ENCODE measurements around the gene TPCN2.

The TPCN2 gene

DNA sequence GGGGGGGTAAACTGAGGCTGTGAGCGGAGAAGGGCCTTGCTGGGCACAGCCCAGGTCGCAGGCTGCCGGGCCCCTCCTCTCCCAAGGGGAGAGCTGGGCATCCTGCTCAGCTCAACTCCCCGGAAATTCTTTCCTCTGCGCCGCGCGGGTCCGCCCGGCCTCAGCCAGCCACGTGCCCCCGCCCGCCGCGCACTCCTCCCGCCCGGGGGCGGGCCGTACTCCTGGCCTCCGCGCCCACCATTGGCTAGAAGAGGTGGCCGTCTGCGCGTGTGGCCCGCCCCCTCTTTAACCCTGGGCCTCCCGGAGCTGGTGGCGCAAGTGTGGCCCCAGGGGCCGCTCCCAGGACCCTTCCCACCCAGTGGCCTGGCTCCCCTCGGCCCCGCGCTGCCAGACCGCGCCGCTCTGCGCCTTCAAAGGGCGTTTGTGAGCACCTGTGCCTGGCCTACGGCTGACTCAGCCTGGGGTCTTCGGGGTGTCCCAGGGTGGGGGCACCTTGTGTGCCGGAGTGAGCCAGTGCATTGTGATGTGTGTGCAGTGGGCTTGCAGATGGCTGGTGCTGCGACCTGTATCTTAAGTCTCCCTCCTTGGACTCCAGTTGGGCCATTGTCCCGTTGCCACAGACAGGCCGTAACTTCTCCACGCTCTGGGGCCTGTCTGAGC lies 37.6 kb upstream of the TPCN2 start:
- no peak for DNase-seq

DNA sequence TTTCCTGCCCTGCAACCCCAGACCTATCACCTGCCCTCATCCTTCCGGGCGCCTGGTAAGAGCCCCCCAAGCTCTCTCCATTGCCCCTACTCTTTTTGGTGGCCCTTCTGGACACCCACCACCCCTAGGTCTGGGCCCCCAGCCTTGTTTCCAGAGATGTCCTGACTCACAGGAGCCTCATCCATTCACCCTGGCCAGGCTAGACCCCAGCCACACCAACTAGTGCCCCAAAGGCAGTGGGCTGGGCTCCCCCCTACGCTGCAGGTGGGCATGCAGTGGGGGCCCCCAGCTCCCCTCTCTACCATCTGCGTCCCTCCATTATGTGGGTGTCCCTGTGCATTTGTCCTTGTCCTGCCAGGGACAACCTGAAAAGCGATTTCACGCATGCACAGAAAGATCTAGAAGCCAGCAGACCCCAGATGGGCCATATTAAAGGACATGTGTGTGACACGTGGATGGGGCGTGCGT lies 37.1 kb upstream of the TPCN2 start:
- no peak for DNase-seq

DNA sequence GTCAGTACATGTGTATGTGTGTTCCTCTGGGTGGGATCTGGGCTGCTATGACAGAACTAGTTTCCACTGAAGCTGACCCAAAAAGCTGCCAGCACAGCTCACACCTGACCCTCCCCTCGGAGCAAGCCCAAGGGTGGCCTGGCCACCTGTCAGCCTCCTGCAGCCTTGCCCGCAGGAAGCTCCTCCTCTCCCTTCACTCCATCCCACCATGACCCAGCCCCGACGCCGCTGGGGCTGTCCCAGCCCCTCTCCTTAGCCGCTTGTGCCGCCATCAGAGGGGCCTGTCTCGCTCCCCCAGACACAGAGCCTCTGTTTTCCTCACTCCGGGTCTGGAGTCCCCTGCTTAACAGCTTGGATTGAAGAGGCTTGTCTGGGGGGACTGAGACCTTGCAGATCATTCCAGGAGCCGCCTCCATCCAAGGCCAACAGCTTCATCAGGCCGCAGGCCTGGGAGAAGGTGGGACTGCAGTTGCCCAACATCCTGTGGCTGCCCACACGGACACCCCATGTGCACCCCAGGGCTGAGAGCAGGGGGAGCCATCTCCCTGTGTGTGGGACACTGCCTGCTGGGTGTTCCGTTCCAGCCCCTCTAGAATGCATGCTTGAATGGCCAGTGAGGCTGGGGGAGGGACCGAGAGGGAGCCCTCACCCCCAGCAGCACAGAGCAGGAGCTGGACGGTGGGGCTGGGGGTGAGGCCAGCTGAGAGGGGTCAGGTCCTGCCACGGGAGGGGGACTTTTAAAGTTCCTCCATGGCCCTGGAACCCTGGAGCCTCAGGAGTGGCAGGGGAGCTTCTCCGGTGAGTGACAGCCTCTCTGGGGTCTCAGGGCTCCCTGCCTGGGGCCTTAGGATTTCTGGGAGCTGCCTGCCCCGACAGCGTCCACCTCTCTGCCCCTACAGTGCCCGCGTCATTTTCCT lies 36.4 kb upstream of the TPCN2 start:
- DNase-seq, result no peak

DNA sequence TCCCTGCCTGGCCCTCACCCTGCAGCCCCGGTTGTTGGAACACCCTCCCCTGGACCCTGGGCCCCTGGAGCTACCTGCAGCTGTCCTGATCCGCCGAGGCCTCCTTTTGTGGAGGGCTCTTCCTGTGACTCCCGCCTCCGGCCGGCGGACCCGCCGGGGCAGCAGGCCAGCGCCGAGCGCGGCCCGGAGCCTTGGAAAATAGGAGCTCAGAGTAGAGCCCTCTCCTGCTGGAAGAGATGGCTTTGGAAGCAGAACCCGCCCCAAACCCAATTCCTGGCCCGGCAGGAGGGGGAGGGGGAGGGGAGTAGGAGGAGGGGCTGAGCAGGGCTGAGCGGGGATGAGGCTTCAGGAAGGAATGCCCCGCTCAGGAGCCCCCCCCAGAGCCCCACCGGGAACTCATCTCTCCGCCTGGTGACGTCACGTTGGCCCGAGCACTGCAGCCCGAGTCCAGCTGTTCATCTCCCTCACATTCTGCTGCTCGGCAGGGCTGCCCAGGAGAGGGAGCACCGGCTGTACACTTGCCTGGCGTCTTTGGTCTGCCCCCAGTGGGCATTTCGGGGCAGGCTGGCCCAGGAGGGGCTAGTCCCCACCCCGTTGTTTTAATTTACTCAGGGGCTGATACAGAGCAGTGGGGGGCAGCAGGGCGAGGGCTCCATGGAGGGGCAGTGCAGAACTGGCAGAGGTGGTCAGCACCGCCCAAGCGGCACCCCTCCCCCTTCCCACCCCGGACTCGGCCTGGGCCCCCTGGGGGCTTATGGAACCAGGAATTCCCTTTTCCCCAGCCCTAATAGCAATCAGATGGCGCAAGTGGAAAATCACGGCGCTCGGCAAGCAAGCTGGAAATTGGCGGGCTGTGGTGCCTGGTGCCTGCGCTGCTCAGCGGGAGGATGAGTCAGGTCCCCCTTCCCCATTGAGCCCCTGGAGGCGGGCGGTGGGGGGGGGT lies 35.5 kb upstream of the TPCN2 start, which contains the start of gene MRGPRF:
Gene MRGPRF (minus strand): TSS at position 238 of the 943 bp plus-strand sequence. CDS start 3,345 bp downstream, outside the sequence.
- no peak for DNase-seq

DNA sequence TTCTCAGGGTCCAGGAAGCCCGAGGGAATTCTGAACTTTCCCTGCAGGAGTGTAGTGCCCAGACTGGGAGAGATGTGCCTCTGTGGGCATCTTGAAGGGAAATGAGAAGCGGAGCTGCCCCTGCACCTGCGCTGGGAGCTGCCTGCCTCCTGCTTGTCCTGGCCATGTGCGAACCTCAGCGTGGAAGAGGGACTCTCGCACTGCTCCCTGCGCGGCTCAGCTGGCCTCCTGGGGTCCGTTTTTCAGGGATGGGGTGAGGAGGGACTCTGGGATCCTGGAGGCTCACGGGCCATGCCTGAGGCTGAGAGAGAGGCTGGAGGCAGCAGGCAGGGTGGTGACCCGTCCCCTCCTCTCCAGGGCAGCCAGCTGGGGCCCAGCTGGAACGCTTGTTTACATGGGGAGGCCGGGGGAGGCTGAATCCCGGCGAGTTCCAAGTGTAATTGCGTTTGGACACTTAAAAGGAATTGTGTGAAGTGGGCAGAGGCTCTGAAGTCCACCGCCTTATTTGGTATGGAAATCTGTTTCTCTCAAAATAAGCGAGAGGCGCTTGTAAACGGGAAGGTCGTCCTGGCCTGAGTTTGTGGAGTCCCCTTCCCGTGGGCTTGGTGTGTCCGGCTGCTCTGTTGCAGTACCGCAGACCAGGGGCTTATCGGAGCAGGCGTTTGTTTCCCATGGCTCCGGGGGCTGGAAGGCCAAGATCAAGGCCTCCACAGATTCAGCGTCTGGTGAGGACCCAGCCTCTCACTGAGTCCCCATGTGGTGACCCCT lies 34.5 kb upstream of the TPCN2 start:
- no peak for DNase-seq

DNA sequence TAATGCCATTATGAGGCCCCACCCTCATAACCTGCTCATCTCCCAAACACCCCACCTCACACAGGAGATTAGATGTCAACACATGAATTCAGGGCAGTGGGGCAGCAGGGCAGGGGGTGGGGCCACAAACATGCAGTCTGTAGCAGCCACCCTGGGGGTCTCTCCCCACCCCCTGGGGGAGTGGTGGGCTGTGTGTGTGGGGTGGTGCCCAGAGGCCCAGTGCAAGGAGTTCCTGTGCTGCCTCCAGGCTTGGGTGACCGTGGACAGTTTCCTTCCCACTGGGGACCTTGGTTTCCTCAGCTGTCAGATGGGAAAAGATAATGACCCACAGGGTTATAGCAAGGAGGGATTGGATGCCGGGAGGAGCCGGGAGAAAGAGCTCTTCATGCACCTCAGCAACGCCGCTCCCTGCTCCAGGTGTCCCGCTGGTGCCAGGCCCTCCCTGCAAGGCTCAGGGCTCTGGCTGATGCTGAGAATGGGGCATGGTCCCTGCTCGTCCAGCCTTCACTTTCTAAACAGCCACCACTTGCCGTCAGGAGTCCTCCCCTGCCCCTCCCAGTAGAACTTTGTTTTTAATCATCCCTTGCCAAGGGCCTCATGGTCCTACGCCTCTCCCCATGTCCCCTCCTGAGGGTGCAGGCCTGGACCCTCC lies 33.7 kb upstream of the TPCN2 start:
- no peak for DNase-seq

DNA sequence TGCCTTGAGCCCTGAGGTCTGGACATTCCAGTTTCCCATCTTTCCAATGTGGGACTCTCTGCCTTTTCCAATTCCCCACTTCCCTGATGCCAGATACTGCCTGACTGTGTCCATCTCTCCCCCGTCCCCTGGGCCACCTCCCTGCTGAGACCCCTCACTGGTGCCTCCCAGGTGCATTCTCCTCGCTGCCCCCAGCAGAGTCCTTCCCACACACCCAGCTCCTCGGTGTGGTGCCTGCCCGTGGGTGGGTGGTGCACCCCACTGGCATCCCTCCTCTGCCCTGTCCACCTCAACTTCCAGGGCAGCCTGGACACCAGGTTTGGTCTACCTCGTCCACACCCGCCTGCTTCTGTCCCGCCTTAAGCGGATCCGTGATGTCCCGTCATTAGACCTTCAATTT lies 30.8 kb upstream of the TPCN2 start:
- no peak for DNase-seq

DNA sequence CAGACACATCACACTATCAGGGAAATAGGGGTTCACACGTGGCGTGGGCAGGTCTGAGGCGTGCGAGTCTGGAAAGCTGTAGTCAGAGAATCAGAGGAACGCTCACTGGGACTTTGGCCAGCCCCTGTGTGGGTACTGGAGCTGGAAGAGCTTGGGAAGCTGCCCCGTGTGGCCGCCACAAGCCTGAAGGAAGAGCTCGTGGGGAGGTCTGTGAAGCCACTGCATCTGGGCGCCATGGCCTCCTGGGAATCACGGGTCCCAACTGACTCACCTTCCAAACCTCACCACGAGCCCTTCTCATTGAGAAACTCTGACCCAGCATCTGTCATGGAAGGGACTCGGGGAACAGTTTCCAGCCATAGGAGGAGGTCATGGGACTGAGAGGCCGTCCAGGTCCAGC lies 29.8 kb upstream of the TPCN2 start:
- DNase-seq, result no peak

DNA sequence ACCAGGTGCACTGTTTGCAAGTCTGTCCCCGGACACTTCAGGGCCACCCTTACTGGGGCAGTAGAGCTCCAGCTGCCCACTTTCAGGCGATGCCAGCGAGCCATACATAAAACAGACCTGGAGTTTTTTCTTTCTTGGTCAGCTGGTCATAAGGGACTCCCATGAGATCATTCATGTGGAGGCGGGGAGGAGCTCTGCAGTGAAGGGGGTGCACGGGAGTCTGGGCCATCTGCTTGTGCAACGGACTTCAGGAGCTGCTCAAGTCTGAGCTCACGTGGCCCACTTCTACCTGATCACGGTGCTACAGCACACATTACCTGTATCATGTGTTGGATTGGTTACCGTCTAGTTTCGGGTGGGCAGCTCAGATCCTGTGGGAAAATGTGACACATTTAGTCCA lies 26.5 kb upstream of the TPCN2 start:
- no peak for DNase-seq

DNA sequence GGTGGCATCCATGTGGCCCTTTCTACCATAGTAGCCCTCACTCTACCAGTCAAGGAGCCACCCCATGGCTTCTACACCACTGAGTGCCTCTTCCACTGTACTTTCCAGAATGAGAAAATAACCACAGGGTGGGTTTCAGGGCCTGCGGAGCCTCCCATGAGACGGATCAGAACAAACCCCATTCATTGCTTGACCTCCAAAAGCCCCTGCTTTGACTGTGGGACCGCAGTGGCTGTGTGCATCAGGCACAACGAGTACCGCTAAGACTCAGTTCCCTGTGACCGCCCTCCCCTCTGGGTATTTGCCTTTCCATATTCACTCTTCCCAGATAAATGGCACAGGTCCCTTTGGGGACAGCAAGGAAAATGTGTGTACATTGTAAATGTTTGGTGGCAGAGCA lies 24.2 kb upstream of the TPCN2 start:
- DNase-seq, result no peak

DNA sequence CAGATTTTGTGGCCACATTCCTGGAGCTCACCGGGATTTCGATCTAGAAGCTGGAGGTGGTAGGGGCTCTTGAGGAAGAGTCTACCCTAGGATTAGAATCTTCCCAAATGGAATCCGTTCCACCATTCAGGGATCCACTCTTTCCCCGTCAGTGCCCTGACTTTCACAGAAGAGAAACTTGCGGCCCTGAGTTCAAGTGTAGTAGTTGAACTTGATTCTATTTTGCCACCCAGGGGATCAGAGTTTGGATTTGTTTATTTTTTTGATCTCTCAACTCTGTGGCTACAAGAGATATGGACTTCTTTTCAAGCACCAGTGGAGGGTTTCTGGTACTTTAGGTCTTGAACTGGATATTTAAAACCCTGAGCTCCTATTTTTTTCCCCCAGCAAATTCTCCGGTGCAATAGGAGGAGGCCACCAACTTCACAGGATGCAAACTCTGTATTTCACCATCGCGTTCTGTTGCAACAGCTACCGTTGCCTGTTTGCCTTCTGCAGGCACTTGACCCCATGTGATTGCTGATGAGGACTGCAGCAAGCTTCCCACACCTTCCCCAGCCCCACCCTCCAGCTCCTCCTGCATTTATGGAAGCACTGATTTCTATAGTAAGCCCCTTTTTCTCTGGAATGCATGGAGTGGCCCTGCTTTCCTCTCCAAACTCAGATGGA lies 20.9 kb upstream of the TPCN2 start:
- DNase-seq, result no peak

DNA sequence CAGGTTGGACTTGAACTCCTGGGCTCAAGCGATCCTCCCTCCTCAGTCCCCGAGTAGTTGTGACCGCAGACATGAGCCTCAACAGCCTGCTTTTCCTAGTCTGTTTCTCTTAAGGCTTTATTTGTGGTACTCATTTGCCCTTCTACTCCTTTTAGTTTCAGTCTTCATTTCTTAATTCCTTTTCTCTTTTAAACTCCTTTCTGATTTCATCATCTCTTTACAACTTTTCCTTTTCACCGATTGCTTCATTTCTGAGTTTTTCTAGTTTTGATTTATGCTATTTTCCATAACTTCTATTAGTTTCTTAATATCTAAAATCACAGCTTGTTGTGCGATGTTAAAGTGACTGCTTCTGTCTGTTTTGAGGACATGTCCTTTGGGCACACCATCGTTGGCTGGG lies 18.4 kb upstream of the TPCN2 start:
- no peak for DNase-seq

DNA sequence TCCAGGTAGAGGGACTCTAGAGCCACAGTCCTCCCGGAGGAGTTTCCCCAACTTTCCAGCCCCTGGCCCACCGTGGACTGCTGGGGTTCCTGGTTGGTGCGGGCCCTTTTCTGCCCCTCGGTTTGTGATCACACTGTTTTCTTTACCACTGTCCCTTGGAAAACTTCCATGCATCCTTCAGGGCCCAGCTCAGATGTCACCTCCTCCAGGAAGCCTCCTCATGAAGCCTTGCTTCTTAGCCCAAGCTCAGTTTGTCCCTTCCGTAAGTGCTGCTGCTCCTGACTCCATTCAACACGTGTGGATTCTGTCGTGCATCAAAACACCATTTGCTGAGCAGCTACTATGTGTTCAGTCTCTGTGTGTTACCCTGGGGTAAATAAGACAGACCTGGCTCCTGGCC lies 15.9 kb upstream of the TPCN2 start:
- no peak for DNase-seq

DNA sequence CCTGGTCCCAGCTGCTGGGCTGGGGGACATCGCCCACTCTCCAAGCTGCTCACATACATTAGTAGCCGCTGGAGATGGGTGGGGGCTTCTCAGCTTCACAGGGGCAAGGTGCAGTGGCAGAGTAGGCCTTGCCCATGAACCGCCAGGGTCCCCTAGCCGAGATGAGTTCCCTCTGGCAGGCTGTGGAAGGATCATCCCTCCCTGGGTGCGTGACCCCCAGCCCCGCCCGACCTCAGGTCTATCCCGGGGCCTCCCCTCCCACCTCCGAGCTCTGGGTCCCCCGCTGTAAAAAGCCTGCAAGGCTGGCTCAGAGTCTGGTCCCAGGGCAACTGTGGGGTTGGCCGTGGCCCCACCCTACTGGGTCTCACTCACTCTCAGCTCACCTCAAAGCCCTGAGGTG lies 15.3 kb upstream of the TPCN2 start:
- no peak for DNase-seq

DNA sequence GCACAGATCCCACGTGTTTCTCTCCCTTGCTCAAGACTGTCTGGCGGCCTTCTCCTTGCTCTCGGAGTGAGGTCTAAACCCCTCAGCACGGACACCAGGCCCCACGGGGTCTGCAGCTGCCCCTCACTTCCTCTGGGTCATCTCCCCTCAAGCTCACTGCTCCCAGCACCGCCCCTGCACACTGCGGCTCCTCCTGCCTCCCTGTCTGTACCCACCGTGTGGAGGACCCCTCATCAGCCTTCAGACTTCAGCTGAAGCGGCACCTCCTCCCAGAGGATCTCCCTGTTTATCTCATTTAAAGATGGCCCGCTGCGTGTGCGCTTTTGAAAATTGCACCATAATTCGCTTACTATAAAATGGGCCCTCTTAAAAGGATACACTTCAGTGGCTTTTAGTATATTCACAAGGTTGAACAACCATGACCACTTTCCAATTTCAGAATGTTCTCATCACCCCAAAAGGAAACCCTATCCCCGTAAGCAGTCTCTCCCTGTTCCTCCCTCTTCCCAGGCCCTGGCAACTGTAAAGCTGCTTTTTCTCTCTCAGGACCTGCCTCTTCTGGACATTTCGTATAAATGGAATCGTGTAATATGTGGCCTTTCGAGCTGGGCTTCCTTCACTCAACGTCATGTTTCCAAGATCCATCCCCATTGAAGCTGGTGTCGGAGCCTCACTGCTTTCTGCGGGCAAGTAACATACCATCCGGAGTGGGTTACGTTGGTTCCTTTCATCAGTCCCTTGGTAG lies 14.4 kb upstream of the TPCN2 start:
- no peak for DNase-seq

DNA sequence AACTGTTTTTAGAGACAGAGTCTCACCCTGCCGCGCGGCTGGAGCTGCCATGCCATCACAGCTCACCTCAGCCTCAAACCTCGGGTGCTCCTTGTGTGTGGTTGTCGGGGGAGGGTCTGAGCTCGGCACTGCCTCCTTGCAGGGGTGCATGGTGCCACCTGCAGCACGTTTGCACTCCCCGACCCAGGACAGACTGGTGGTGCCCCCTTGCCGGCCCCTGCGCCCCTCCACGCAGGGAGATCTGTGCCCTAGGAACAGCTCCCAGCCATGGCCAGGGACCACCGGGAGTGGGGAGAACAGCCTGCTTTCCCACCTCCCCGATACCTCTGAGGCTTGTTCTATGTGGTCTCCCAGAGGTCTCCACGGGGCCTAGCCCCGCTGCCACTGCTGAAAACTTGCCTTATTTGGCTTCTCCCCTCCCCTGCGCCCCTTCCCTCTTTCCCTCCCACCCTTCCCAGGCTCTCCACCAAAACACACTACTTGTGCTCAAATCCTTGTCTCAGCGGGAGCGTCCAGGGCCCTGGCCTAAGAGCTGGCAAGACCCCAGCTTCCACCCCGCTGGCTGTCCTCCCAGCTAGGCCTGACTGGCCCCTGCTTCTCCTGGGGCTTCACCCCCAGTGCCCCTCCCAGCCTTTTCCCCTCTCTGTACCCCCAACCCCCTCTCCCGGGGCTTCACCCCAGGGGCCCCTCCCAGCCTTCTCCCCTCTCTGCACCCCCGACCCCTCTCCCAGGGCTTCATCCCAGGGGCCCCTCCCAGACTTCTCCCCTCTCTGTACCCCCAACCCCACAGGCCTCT lies 13.4 kb upstream of the TPCN2 start:
- DNase-seq, result no peak

DNA sequence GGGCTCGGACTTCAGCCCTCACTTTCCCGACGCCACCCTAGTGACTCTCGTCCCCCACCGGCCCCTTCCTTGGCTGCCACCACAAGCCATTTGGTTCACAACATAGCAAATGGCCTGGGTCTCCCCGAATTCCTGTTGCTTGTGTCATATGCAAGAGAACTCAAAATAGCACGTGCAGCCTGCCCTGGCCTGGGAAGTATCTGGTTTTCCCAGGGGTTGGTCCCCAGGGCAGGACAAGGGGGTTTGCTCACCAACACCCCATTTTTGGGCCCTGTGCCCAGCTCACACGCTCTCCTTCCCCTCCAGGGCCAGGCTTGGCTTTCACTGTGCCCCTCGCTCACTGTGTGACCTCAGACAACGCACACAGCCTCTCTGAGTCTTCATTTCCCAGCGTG lies 12.8 kb upstream of the TPCN2 start:
- no peak for DNase-seq

DNA sequence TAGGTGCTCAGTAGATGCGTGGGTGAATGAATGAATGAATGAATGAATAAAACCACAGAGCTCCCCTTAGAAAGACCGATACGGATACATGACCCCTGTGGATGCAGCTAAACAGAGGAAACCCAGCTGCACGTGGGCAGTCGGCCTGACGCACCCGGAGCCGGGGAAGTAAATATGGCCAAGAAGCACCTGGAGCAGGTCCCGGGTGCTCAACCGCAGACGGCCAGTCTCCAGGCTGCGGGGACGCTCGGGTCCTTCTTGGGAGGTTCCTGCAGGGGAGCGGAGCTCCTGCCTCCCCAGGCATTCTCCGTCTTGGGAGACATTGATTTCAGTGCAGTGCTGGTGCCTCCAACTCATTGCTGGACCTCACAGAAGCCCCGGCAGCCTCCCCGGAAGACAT lies 11.7 kb upstream of the TPCN2 start:
- no peak for DNase-seq

DNA sequence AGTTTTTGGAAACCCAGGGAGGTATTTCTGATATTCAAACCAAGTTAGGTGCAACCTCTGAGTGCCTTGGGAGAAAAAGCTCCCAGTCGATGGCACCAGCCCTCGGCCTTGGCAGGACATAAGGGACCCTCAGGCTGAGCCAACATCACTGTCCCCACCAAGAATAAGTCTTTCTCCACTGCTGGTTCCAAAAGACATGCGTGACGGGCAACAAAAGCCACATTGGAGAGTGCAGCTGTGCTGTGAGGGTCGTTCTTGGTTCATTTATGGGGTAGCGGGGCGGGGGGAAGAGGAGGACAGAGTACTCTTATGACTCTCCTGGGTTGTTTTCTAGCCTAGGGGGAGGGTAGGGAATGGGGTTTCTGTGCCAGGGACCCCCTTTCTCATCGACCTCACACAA lies 11.2 kb upstream of the TPCN2 start:
- no peak for DNase-seq

DNA sequence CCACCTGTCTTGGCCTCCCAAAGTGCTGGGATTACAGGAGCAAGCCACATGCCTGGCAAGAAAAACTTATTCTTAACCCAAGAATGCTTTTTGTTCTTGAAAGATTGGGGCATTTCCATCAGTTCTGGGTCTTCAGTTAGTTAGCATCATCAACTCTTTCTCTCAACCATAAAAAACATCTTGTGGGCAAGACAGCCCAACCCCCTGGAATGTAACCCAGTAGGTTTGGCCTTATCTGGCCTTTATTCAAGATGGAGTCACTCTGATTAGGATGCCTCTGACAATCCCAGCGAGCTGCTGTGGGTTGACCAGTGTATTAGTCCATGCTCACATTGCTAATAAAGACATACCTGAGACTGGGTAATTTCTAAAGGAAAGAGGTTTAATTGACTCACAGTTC lies 9.2 kb upstream of the TPCN2 start:
- no peak for DNase-seq
